Medulla oblongata (tissue), 1 donor: Measurements from ENCODE around the gene NBEA.
"Not testable (repeated sequence)": the region's sequence is repeated elsewhere in the genome, so short reads cannot be mapped to it uniquely, and the experiment has no call there.

Source experiments
- DNase-seq: peaks from one replicate; pipeline ENCODE4 v3.0.0-alpha.2; 2015; ENCODE audit errors: extremely low spot score

The NBEA gene

GRCh38 chr13:34941835-34942731 is at the start of gene NBEA:
TSS of gene NBEA (plus strand) at chr13:34942270. CDS start at chr13:34942821, 551 bp downstream.
- DNase-seq, result peak; percentile 73

DNA sequence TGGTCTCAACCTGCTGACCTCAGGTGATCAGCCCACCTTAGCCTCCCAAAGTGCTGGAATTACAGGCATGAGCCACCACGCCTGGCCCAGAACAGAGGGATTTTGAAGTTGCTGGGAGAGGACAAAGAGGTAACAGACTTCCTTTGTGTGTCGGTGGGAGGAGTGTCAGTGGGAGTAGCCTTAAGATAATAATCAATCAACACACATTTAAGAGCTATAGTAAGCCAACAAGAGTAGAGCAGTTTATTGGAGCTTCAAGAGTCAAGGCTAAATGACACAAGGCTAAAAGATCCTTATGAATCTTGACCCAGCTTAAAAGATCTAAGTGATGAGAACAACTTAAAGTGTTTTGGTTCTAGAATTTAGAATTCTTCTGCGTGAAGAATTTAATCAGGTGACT is 47.3 kb upstream of the NBEA start:
- no peak for DNase-seq

- no peak for DNase-seq
Measured at GRCh38 chr13:34897220-34897619, 44.9 kb upstream of the NBEA start.

DNA sequence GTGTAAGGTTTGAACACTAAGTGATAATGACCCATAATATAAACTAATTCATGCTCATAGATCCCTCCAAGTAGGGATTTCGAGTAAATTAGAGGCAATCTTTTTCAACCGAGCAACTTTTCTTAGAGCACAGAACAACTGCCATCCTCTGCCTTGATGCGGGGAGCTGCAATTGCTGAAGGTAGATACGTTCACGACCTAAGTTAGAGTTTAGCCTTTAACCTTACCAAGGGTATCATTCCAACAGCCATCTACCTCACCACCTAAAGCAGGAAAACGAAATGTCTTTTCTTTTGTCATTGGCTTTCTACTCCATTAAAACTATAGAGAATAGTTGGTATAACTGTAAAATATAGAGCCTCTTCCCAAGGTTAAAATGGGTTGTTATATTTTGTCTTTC is 42.2 kb upstream of the NBEA start:
- no peak for DNase-seq

- no peak for DNase-seq
Measured at GRCh38 chr13:34900288-34900739, 41.8 kb upstream of the NBEA start.

DNA sequence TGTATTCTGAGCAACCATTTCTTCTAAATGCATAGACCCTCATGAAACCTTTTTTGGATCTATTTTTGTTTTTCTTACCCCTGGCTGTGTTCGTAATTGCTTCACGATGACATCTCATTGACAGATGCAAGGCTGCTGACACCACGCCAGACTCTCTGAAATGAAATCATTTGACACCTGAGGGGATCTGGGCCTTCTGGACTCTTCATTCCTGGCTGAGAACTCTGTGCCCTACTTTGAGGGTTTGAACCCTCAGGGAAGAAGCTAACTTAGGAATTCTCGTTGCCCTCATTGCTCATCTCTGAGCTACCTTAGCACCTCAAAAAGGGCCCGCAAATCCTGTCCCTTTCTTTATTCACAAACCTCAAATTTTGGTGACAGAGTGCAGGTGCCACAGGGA is 40.5 kb upstream of the NBEA start:
- no peak for DNase-seq

- no peak for DNase-seq
Measured at GRCh38 chr13:34911159-34911558, 30.9 kb upstream of the NBEA start.

GRCh38 chr13:34913040-34913439 is 29.0 kb upstream of the NBEA start:
- no peak for DNase-seq

GRCh38 chr13:34914416-34914815 is 27.7 kb upstream of the NBEA start:
- DNase-seq, result no peak

DNA sequence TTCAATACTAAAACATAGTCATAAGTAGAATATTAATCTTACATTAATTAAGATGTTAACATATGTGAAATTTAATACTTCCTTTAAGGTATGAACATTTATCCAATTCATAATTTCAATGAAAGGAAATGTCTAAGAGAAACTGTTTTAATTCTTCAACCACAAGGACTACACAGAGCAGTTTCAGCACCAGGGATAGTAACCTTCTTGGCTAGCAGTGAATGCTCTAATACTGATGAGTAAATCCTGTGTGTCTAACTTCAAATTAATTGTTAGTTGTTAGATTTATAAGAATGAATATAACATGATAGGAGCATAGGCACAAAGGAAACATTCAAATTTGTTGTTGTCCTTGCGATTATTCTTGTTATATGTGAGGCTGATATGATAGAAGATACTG is 15.6 kb upstream of the NBEA start:
- peak; percentile 6 for DNase-seq

DNA sequence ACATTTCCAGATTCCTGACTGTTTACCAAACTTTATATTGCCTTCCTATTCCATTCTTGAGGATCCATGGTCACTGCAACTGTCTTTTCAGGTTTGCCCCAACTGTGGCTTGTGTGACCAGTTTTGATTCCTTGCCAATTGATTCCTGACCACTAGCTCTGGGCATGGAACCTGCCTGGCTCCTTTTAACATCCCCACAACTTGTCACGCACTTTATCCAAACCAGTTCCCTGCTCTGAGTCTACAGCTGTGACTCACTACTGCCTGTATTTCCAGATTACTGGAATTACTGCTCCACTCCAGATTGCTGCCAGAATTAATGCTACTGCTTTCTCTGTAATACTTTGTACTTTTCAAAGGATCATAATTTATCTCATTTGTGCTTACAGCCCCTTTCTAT is 13.4 kb upstream of the NBEA start:
- DNase-seq, result not testable (repeated sequence)

- DNase-seq, result no peak
Measured at GRCh38 chr13:34931572-34931971, 10.5 kb upstream of the NBEA start.

DNA sequence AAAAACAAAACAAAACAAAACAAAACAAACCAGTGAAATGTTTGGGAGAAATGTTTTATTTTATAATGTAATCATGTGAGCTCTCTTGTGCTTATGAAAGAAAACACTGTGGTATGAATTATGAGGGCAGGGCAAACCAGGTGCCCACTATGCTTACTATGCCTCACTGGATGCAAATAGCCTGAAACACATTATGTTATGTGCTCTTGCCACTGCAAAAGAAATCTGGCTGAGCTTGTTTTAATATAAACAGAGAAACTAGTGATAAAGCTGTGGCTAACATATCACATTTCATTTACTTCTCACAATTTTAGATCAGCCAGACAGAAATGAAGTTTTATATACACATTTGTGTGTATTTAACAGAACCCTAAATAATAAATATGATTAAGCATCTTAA is 8.7 kb upstream of the NBEA start:
- DNase-seq, result no peak

- DNase-seq, result peak; percentile 7
Measured at GRCh38 chr13:34933786-34934185, 8.3 kb upstream of the NBEA start.

GRCh38 chr13:34935841-34936240 is 6.2 kb upstream of the NBEA start:
- no peak for DNase-seq

DNA sequence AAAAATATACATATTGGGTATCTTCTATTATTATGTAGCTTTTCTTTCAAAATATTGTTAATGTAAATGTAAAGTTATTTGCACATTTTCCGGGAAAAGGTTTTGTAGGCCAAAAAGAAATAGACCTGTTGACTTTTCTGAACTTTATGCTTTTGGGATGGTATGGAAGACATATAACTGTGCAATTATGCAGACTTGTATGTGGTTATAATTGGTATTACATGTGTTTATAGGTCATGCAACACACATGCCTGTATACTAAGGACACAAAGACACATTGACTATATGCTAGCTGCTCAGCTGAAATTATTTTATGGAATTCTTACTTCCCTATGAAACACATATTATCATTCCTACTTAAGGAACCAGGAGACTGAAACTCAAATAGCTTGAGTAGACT is 2.3 kb upstream of the NBEA start:
- no peak for DNase-seq

GRCh38 chr13:34941436-34941834 is 635 bp upstream of the NBEA start:
- DNase-seq, result peak; percentile 14

DNA sequence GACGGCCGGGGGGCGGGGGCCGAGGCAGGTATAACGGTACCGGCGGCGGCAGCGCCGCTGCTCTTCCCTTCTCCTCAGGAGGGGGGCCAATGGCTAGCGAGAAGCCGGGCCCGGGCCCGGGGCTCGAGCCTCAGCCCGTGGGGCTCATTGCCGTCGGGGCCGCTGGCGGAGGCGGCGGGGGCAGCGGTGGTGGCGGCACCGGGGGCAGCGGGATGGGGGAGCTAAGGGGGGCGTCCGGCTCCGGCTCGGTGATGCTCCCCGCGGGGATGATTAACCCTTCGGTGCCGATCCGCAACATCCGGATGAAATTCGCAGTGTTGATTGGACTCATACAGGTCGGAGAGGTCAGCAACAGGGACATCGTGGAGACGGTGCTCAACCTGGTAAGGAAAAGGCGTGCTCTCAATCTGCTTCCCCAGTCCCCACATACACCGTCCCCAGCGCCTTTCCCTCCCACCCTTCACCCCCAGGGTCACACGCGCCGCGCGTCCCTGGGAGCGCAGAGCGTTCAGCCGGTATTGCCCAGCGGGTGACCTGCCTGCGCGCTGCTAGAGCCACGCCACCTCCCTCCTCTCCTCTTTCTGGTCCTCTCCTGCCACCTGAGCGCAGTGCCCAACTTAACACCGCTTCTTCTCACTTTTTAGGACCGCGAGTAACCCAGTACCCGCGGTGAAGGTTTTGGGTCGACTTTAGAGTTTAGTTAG is 814 bp downstream of the NBEA start:
- peak; percentile 13 for DNase-seq

GRCh38 chr13:34943436-34944273 is 1.6 kb downstream of the NBEA start:
- DNase-seq, result peak; percentile 25

DNA sequence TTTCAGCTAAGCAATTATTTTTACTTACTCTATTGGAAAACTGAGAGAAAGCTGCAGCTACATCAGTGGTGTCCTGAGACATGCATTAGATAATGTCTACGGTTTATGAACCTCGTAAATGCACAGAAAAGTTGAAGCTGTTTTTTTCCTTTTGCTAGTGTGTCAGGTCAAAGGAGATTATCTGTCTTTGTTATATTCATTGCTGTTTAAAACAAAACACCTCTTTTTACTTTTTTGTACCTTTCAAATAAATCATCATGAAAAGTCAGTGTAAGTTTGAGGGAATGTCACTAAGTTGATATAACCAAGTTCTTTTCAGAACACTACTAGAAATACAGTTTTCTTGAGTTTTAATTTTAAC is 2.2 kb downstream of the NBEA start:
- no peak for DNase-seq

DNA sequence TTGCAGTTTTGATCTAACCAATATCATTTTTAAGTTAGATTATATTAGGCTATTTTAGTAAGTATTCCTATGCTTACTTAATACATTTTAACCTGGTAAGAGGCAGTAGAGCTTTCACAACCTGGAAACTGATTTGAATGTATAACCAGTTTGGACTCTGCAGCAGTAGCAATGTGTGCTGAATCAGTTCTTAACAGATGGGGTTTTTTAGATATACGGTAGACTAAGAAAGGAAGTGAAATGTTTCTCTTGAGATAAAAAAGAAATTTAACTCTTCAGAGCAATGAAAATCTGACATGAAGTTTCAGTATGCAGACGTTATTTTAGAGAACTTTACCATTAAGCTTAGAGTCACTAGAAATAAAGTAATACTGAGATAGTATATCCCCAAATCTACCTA is 2.7 kb downstream of the NBEA start:
- no peak for DNase-seq

- no peak for DNase-seq
Measured at GRCh38 chr13:34951528-34951927, 9.5 kb downstream of the NBEA start.
